ENCODE results near the gene C16orf87. TPM values are rescaled to one million over a fixed set of nuclear protein-coding genes. Genes with fewer than 3 reads are reported as not detected.
A peak's percentile ranks its signal among the peaks of the same experiment; 100 is the strongest.

C16orf87 gene
- total and polyA plus RNA-seq, 9 of the 15 experiments (the other 6 are each of a cell fraction or from before 2014, with no cell fraction given), result 7.8 to 16.7 (median 10.5) TPM

DNA sequence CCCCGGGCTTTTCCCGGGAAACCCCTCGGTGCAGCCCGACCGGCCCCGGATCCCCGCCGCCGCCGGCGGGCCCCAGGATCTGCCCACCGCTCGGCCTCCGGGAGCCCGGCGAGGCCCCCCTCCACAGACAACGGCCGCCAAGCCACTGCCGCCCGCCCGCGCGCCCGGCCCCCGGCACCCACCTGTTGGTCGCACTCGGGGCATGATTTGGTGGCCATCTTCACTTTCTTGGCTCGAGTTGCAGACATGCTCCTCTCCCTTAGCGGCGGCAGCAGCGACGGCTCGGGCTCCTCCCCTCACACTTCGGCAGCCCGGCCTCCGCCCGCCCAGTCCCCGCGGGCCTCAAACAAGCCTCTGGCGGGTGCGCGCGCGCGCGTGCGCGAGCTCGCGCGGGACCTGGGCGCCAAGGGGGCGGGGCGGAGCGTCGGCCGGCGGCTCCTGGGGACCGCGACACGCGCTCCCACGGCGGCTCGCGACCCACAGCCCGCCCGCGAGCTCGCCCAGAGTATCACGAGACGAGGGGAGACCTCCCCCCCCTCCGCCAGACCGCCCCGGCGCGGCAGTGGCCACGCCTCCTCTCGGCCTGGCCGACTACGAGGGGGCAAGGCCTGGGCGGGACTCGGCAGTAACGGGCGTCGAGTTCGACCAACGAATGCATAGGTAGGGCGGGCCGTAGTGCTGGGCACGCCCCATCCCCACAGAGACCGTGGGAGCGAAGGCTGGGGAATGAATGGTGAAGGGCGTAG lies at the start of gene C16orf87 (continued):
- TF ChIP-seq TOE1 (IDR thresholded peaks at IDR 0.05; ENCODE audit: borderline replicate concordance), result peak; percentile 16; the same call in 1 of the 2 replicates
- TF ChIP-seq TOE1 (CRISPR knock-in tag; IDR thresholded peaks at IDR 0.05; ENCODE audit: borderline replicate concordance, low read depth), result no peak
- no peak for TF ChIP-seq MYC (IDR thresholded peaks at IDR 0.05; ENCODE audit: low read depth, low read length)
- TF ChIP-seq MYC (CRISPR knock-in tag; IDR thresholded peaks at IDR 0.05; ENCODE audit: borderline replicate concordance, low read depth), result no peak
- no peak for TF ChIP-seq ZNF609 (CRISPR knock-in tag; IDR thresholded peaks at IDR 0.05; ENCODE audit: borderline replicate concordance)
- TF ChIP-seq, protein P1, sequence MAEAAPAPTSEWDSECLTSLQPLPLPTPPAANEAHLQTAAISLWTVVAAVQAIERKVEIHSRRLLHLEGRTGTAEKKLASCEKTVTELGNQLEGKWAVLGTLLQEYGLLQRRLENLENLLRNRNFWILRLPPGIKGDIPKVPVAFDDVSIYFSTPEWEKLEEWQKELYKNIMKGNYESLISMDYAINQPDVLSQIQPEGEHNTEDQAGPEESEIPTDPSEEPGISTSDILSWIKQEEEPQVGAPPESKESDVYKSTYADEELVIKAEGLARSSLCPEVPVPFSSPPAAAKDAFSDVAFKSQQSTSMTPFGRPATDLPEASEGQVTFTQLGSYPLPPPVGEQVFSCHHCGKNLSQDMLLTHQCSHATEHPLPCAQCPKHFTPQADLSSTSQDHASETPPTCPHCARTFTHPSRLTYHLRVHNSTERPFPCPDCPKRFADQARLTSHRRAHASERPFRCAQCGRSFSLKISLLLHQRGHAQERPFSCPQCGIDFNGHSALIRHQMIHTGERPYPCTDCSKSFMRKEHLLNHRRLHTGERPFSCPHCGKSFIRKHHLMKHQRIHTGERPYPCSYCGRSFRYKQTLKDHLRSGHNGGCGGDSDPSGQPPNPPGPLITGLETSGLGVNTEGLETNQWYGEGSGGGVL (CRISPR knock-in tag; IDR thresholded peaks at IDR 0.05), result no peak
- TF ChIP-seq HNRNPLL (IDR thresholded peaks at IDR 0.05; ENCODE audit: low read depth, low read length, poor library complexity, severe bottlenecking), result no peak
- TF ChIP-seq, protein P2, sequence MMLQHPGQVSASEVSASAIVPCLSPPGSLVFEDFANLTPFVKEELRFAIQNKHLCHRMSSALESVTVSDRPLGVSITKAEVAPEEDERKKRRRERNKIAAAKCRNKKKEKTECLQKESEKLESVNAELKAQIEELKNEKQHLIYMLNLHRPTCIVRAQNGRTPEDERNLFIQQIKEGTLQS (IDR thresholded peaks at IDR 0.05), result no peak
- TF ChIP-seq, protein P2 (CRISPR knock-in tag; conservative IDR thresholded peaks at IDR 0.05), result no peak
- TF ChIP-seq SUPT5H (IDR thresholded peaks at IDR 0.05), result peak; percentile 56
